K562 (cell line): ENCODE measurements around the gene LIMS2. TPM values are rescaled to one million over a fixed set of nuclear protein-coding genes. Genes with fewer than 3 reads are reported as not detected.
A peak's percentile ranks its signal among the peaks of the same experiment; 100 is the strongest.

Source experiments
- ARNT ChIP-seq, 2 experiments: fragments of 450-650 bp; IDR thresholded peaks; 2 replicates each; pipeline ENCODE4 v1.6.1; 2016; ENCODE audit warnings: mild to moderate bottlenecking in 1 of 2
- ATF3 ChIP-seq, 2 experiments: fragments of 450-650 bp in 1 of 2; sonication (generic) in 1 of 2; formaldehyde crosslinking in 1 of 2; IDR thresholded peaks in 1 of 2; conservative IDR thresholded peaks in 1 of 2; 2 replicates each; pipeline versions ENCODE4 v1.6.1 to v1.8.1; 2016 to 2023; ENCODE audit warnings: mild to moderate bottlenecking in 2 of 2, moderate library complexity in 2 of 2, inconsistent platforms in 1 of 2, missing genetic modification reagents in 1 of 2
- E2F1 ChIP-seq: sonication (generic); formaldehyde crosslinking; IDR thresholded peaks from 2 replicates; pipeline ENCODE4 v1.8.1; 2023; ENCODE audit warnings: mild to moderate bottlenecking, missing genetic modification reagents, moderate library complexity
- ELK3 ChIP-seq: fragments of 450-650 bp; formaldehyde crosslinking; IDR thresholded peaks from 2 replicates; pipeline ENCODE4 v1.4.0; 2020; ENCODE audit warnings: mild to moderate bottlenecking
- FOXP1 ChIP-seq: sonication (generic); formaldehyde crosslinking; IDR thresholded peaks from 2 replicates; pipeline ENCODE4 v1.8.0; 2022; ENCODE audit warnings: mild to moderate bottlenecking, missing genetic modification reagents
- HNRNPUL1 ChIP-seq: fragments of 200-400 bp; formaldehyde crosslinking; IDR thresholded peaks from 2 replicates; pipeline ENCODE4 v1.6.1; 2017; ENCODE audit warnings: low read length
- HOXB6 ChIP-seq: fragments of 250-450 bp; sonication (Bioruptor Pico); IDR thresholded peaks from 2 replicates; pipeline ENCODE4 v1.5.1; 2022; ENCODE audit warnings: mild to moderate bottlenecking, borderline replicate concordance
- MLLT1 ChIP-seq, 2 experiments: fragments of 450-650 bp; IDR thresholded peaks; 2 replicates each; pipeline ENCODE4 v1.6.1; 2016
- MYBL2 ChIP-seq, 2 experiments: fragments of 450-650 bp in 1 of 2; sonication (generic) in 1 of 2; formaldehyde crosslinking in 1 of 2; IDR thresholded peaks; 2 replicates each; pipeline versions ENCODE4 v1.6.1 to v1.8.1; 2017 to 2022; ENCODE audit warnings: borderline replicate concordance in 1 of 2, inconsistent platforms in 1 of 2, low read depth in 1 of 2, mild to moderate bottlenecking in 1 of 2, missing genetic modification reagents in 1 of 2, moderate library complexity in 1 of 2
- NCOA6 ChIP-seq: fragments of 450-650 bp; IDR thresholded peaks from 2 replicates; pipeline ENCODE4 v1.6.1; 2017; ENCODE audit warnings: mild to moderate bottlenecking
- NR2F6 ChIP-seq: fragments of 450-650 bp; formaldehyde crosslinking; IDR thresholded peaks from 2 replicates; pipeline ENCODE4 v1.4.0; 2020; ENCODE audit warnings: mild to moderate bottlenecking
- PHF21A ChIP-seq: fragments of 450-650 bp; IDR thresholded peaks from 2 replicates; pipeline ENCODE4 v1.6.1; 2017; ENCODE audit warnings: low read depth, borderline replicate concordance
- PYGO2 ChIP-seq: fragments of 450-650 bp; IDR thresholded peaks from 2 replicates; pipeline ENCODE4 v1.6.1; 2016; ENCODE audit warnings: mild to moderate bottlenecking, missing genetic modification characterization, moderate library complexity, missing compliant biosample characterization
- ZBTB26 ChIP-seq: fragments of 450-650 bp; formaldehyde crosslinking; IDR thresholded peaks from 2 replicates; pipeline ENCODE4 v1.4.0; 2022; ENCODE audit warnings: missing genetic modification characterization
- ZBTB43 ChIP-seq: sonication (generic); formaldehyde crosslinking; IDR thresholded peaks from 2 replicates; pipeline ENCODE4 v1.8.0; 2023; ENCODE audit warnings: mild to moderate bottlenecking, missing genetic modification reagents
- ZNF224 ChIP-seq: sonication (generic); formaldehyde crosslinking; IDR thresholded peaks from 2 replicates; pipeline ENCODE4 v1.8.0; 2022; ENCODE audit warnings: mild to moderate bottlenecking, missing genetic modification reagents
- polyA plus RNA-seq, 8 experiments: library from polyadenylated mRNA; depleted of rRNA in 4 of 8; stranded (reverse) in 5 of 8; unstranded in 3 of 8; fragments of >200 nt; fragmentation: Nextera tagmentation in 2 of 8; fragmentation: Illumina TruSeq in 1 of 8; extraction: Ambion mirVana in 2 of 8; extraction: Trizol in 1 of 8; gene quantifications; 2 replicates each; pipeline versions ENCODE4 v1.2.1 to v1.2.3, GENCODE V29; 2011 to 2014; ENCODE audit warnings: inconsistent platforms in 1 of 8, missing spikeins in 1 of 8
- total RNA-seq, 7 experiments: library from RNA; depleted of rRNA in 6 of 7; stranded (reverse); fragments of >200 nt in 6 of 7; fragmentation: Illumina TruSeq in 2 of 7; extraction: Trizol in 2 of 7; gene quantifications; 2 replicates each; pipeline versions ENCODE4 v1.2.1 to v1.2.3, GENCODE V29; 2011 to 2021; ENCODE audit warnings: low replicate concordance in 1 of 7

The LIMS2 gene
- total and polyA plus RNA-seq, 9 of the 15 experiments (the other 6 are each of a cell fraction or from before 2014, with no cell fraction given) = 0.04 to 0.22 TPM; not detected in 7

GRCh38 chr2:127702395-127703009 is 27.2 kb upstream of the LIMS2 start (continued):
- TF ChIP-seq HOXB6 (no peak), ZNF224 (CRISPR knock-in tag) (0 out of 2 replicates have a peak, but pooled peaks have one; percentile 8), ATF3 (IDR thresholded peaks at IDR 0.05) (no peak), ATF3 (CRISPR knock-in tag; conservative IDR thresholded peaks at IDR 0.05) (no peak), MYBL2 (IDR thresholded peaks at IDR 0.05; ENCODE audit: low read depth) (no peak), MYBL2 (CRISPR knock-in tag; IDR thresholded peaks at IDR 0.05; ENCODE audit: borderline replicate concordance) (no peak), NCOA6 (no peak), ZBTB43 (CRISPR knock-in tag) (0 out of 2 replicates have a peak, but pooled peaks have one; percentile 8), MLLT1 (IDR thresholded peaks at IDR 0.05) (peak in 1 of 2 experiments; percentile 37; a peak in 1 of 4 replicates), PYGO2 (no peak), NR2F6 (CRISPR knock-in tag) (no peak), ARNT (IDR thresholded peaks at IDR 0.05) (0 out of 4 replicates have a peak, but pooled peaks of 1 of the 2 experiments have one; percentile 32), E2F1 (CRISPR knock-in tag) (0 out of 2 replicates have a peak, but pooled peaks have one; percentile 8), ELK3 (CRISPR knock-in tag) (no peak), ZBTB26 (CRISPR knock-in tag) (no peak), FOXP1 (CRISPR knock-in tag) (no peak), HNRNPUL1 (no peak), PHF21A (0 out of 2 replicates have a peak, but pooled peaks have one; percentile 27)
